CD4-positive, alpha-beta T cell (primary cell): ENCODE measurements around the gene WAC. TPM values are rescaled to one million over a fixed set of nuclear protein-coding genes. Genes with fewer than 3 reads are reported as not detected.

ENCODE experiments used
- ATAC-seq: fragments of 200-7000 bp; cut with Tn5 transposase; one replicate; pipeline ENCODE4 v1.10.0; 2022; ENCODE audit warnings: mild to moderate bottlenecking; ENCODE audit not compliant: poor library complexity
- CTCF ChIA-PET: fragments of 350-600 bp; sonication (Branson Sonifier 250); formaldehyde crosslinking; loops from one replicate; lab custom pipeline; 2021; ENCODE audit warnings: antibody characterized with exemption, inconsistent platforms; lab: Charles Lee
- POLR2A ChIA-PET: fragments of 350-600 bp; sonication (Branson Sonifier 250); formaldehyde crosslinking; loops from one replicate; lab custom pipeline; 2021; ENCODE audit warnings: antibody characterized with exemption, inconsistent platforms; lab: Charles Lee
- DNase-seq, 14 experiments: peaks; one replicate each; pipeline ENCODE4 v3.0.0-alpha.2; 2013 to 2020; ENCODE audit warnings: mixed read lengths in 2 of 14
- H3K27ac ChIP-seq, 2 donors: one replicate each; pipeline versions ENCODE4 v1.5.1 to v1.7.0; 2013; ENCODE audit warnings: low read length in 2 of 2, low read depth in 1 of 2, mild to moderate bottlenecking in 1 of 2
- H3K27me3 ChIP-seq, 2 experiments: 1 replicate in 1 of 2; 2 replicates in 1 of 2; pipeline versions ENCODE4 v1.6.1 to v1.7.0; 2013; ENCODE audit warnings: low read length in 2 of 2, control low read depth in 1 of 2, mild to moderate bottlenecking in 1 of 2, moderate library complexity in 1 of 2; ENCODE audit not compliant: insufficient read depth in 2 of 2, control insufficient read depth in 1 of 2
- H3K36me3 ChIP-seq: one replicate; pipeline ENCODE4 v1.6.1; 2013; ENCODE audit warnings: low read length, control low read depth; ENCODE audit not compliant: insufficient read depth
- H3K4me1 ChIP-seq: one replicate; pipeline ENCODE4 v1.6.1; 2013; ENCODE audit warnings: low read length, control low read depth; ENCODE audit not compliant: insufficient read depth
- H3K4me3 ChIP-seq: one replicate; pipeline ENCODE4 v1.5.1; 2013; ENCODE audit warnings: mild to moderate bottlenecking, low read length, moderate library complexity
- H3K9me3 ChIP-seq, 2 experiments: 1 replicate in 1 of 2; 2 replicates in 1 of 2; pipeline versions ENCODE4 v1.6.1 to v1.7.0; 2013; ENCODE audit warnings: low read length in 2 of 2, mild to moderate bottlenecking in 2 of 2, control low read depth in 1 of 2, moderate library complexity in 1 of 2; ENCODE audit not compliant: control insufficient read depth in 1 of 2, insufficient read depth in 1 of 2
- H3K27ac Mint-ChIP-seq: one replicate; pipeline ENCODE4 v1.8.0; 2020; ENCODE audit warnings: mixed read lengths
- H3K27me3 Mint-ChIP-seq: one replicate; pipeline ENCODE4 v1.8.0; 2021; ENCODE audit warnings: mixed read lengths
- H3K36me3 Mint-ChIP-seq: one replicate; pipeline ENCODE4 v1.8.0; 2021; ENCODE audit warnings: low read depth, mixed read lengths
- H3K4me1 Mint-ChIP-seq: one replicate; pipeline ENCODE4 v1.8.0; 2021; ENCODE audit warnings: low read depth, mixed read lengths
- H3K4me3 Mint-ChIP-seq: one replicate; pipeline ENCODE4 v1.8.0; 2020; ENCODE audit warnings: mild to moderate bottlenecking, mixed read lengths
- H3K9me3 Mint-ChIP-seq: one replicate; pipeline ENCODE4 v1.8.0; 2020; ENCODE audit warnings: mixed read lengths
- CTCF ChIP-seq: fragments of 200-600 bp; IDR thresholded peaks from one replicate; pipeline ENCODE4 v1.8.0; 2022; ENCODE audit warnings: antibody characterized with exemption, mild to moderate bottlenecking
- intact Hi-C, 2 experiments: fragments of 100-400 bp; cut with DNase I in 1 of 2; cut with micrococcal nuclease in 1 of 2; formaldehyde crosslinking; loops; one replicate each; pipeline versions ENCODE4 v1.15.1 to v1.9.0; 2023 to 2025; cut with DNase I, micrococcal nuclease
- total RNA-seq, 174 experiments: library from RNA in 2 of 174; stranded (reverse) in 2 of 174; gene quantifications; one replicate each; pipeline ENCODE4 v1.2.3 and lab custom pipeline; 2021 to 2026

The WAC gene
- total RNA-seq, 2 experiments from 2014 or later = 169 to 177 TPM

- TF ChIP-seq CTCF = no peak
- ChIA-PET POLR2A (no interaction called here), CTCF (interaction anchor here (1.6 kb wide), 1 partner anchor 13 kb away, joined by 5 read pairs; no protein-coding TSS in a partner anchor)
- no peak overlapping the region for H3K4me3 ChIP-seq
- H3K27ac ChIP-seq = no peak overlapping the region
- H3K27me3 ChIP-seq = no peaks in the 10 kb centered on the region
- DNase-seq (peak in 2 of 14 experiments; percentile 23 to 34), ATAC-seq (no peak)
- Mint-ChIP-seq H3K9me3 (no peaks in the 10 kb centered on the region), H3K36me3 (peaks cover 95% of the 10 kb centered on the region), H3K27me3 (no peaks in the 10 kb centered on the region), H3K27ac (peak overlapping the region; percentile 68), H3K4me3 (no peak overlapping the region), H3K4me1 (peaks cover 72% of the 10 kb centered on the region)
- intact Hi-C loops = no loop called here
- H3K36me3 ChIP-seq = peaks cover 83% of the 10 kb centered on the region
- H3K4me1 ChIP-seq = peaks cover 3% of the 10 kb centered on the region
- H3K9me3 ChIP-seq = no peaks in the 10 kb centered on the region
These were observed 54.5 kb downstream of the WAC start for GRCh38 chr10:28587270-28587969.

GRCh38 chr10:28587970-28588290 lies 55.0 kb downstream of the WAC start:
- Histone ChIP-seq H3K27ac (no peak overlapping the region), H3K27me3 (no peaks in the 10 kb centered on the region), H3K4me1 (peaks cover 3% of the 10 kb centered on the region), H3K9me3 (no peaks in the 10 kb centered on the region), H3K4me3 (no peak overlapping the region), H3K36me3 (peaks cover 82% of the 10 kb centered on the region)
- Mint-ChIP-seq H3K36me3 (peaks cover 95% of the 10 kb centered on the region), H3K27ac (peak overlapping the region; percentile 68), H3K27me3 (no peaks in the 10 kb centered on the region), H3K9me3 (no peaks in the 10 kb centered on the region), H3K4me3 (no peak overlapping the region), H3K4me1 (peaks cover 72% of the 10 kb centered on the region)
- CTCF ChIA-PET = interaction anchor here (1.6 kb wide), 1 partner anchor 14 kb away, joined by 5 read pairs; no protein-coding TSS in a partner anchor
- intact Hi-C loops = no loop called here
- no peak for DNase-seq
- no peak for ATAC-seq
- TF ChIP-seq CTCF = no peak
- POLR2A ChIA-PET = no interaction called here

GRCh38 chr10:28592953-28593352 lies 60.0 kb downstream of the WAC start:
- intact Hi-C loops = loop anchor here (5.0 to 10.0 kb wide), 3 partner anchors 46 to 158 kb away; partner anchors contain the start of gene WAC (in 1 of the 2)
- peak in 2 of 14 experiments; percentile 24 to 30 for DNase-seq
- Histone ChIP-seq H3K27ac (no peak overlapping the region), H3K4me1 (peaks cover 13% of the 10 kb centered on the region), H3K27me3 (no peaks in the 10 kb centered on the region), H3K9me3 (no peaks in the 10 kb centered on the region), H3K36me3 (peaks cover 70% of the 10 kb centered on the region), H3K4me3 (no peak overlapping the region)
- Mint-ChIP-seq H3K27ac (peak overlapping the region; percentile 12), H3K4me1 (peaks cover 69% of the 10 kb centered on the region), H3K9me3 (no peaks in the 10 kb centered on the region), H3K27me3 (no peaks in the 10 kb centered on the region), H3K4me3 (peak overlapping the region; percentile 3), H3K36me3 (peaks cover 85% of the 10 kb centered on the region)
- no peak for ATAC-seq
- TF ChIP-seq CTCF = no peak
- POLR2A ChIA-PET = interaction anchor here (2.1 kb wide), 1 partner anchor 60 kb away, joined by 12 read pairs; the partner anchor contains the start of gene WAC
- CTCF ChIA-PET = no interaction called here
